PFSK-1 (cell line): ENCODE measurements around the gene SGK1.

ENCODE experiments used
- FOXP2 ChIP-seq: optimal IDR thresholded peaks from 2 replicates; pipeline ENCODE3; 2011; ENCODE audit warnings: borderline replicate concordance, control low read depth, inconsistent platforms; ENCODE audit not compliant: insufficient read depth; ENCODE audit errors: extremely low read length, extremely low read depth
- POLR2AphosphoS5 ChIP-seq: IDR thresholded peaks from 2 replicates; pipeline ENCODE4 v1.6.1; 2012; ENCODE audit warnings: low read depth, mild to moderate bottlenecking, control low read depth, low read length, moderate library complexity
- SIN3A ChIP-seq: IDR thresholded peaks from 2 replicates; pipeline ENCODE4 v1.6.1; 2012; ENCODE audit warnings: mild to moderate bottlenecking, low read length, moderate library complexity, borderline replicate concordance; ENCODE audit not compliant: insufficient read depth
- TAF1 ChIP-seq: IDR thresholded peaks from 2 replicates; pipeline ENCODE4 v1.6.1; 2012; ENCODE audit warnings: low read length, control low read depth, borderline replicate concordance; ENCODE audit not compliant: insufficient read depth
- TF ChIP-seq, protein P1 (sequence below), 2 experiments: IDR thresholded peaks; 2 replicates each; pipeline versions ENCODE4 v1.6.1 to v1.8.0; 2011 to 2012; ENCODE audit warnings: low read depth in 2 of 2, low read length in 2 of 2, control low read depth in 1 of 2, inconsistent platforms in 1 of 2, mild to moderate bottlenecking in 1 of 2, moderate library complexity in 1 of 2; ENCODE audit not compliant: insufficient read depth in 1 of 2

SGK1 gene

DNA sequence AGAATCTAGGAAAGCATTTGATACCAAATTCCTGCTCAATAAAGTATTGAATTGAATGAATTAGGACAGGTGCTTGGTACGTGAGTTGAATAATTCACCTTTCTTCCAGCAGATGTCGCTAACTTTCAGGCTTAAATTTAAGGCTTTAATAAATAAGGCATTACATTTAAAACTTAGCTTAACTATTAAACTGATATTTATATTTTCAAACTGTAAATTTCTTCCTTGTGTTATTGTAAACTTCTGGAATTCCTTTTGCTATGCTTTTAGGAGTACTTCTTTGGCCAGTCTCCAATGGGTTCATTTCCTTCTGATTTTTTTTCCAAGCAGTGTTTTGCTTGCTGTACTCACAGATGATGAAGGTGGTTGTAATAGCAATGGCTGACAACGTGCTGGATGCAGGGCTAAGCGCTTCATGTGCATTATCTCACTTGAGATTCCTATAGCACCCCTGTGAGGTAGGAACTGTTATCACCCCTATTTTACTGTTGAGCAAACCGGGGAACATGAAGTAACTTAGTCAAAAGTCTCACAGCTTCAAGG lies 194.2 kb downstream of the SGK1 start:
- TF ChIP-seq POLR2AphosphoS5 (no peak), SIN3A (no peak), FOXP2 (no peak), TAF1 (no peak)
- TF ChIP-seq, protein P1, sequence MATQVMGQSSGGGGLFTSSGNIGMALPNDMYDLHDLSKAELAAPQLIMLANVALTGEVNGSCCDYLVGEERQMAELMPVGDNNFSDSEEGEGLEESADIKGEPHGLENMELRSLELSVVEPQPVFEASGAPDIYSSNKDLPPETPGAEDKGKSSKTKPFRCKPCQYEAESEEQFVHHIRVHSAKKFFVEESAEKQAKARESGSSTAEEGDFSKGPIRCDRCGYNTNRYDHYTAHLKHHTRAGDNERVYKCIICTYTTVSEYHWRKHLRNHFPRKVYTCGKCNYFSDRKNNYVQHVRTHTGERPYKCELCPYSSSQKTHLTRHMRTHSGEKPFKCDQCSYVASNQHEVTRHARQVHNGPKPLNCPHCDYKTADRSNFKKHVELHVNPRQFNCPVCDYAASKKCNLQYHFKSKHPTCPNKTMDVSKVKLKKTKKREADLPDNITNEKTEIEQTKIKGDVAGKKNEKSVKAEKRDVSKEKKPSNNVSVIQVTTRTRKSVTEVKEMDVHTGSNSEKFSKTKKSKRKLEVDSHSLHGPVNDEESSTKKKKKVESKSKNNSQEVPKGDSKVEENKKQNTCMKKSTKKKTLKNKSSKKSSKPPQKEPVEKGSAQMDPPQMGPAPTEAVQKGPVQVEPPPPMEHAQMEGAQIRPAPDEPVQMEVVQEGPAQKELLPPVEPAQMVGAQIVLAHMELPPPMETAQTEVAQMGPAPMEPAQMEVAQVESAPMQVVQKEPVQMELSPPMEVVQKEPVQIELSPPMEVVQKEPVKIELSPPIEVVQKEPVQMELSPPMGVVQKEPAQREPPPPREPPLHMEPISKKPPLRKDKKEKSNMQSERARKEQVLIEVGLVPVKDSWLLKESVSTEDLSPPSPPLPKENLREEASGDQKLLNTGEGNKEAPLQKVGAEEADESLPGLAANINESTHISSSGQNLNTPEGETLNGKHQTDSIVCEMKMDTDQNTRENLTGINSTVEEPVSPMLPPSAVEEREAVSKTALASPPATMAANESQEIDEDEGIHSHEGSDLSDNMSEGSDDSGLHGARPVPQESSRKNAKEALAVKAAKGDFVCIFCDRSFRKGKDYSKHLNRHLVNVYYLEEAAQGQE (IDR thresholded peaks at IDR 0.05; ENCODE audit: insufficient read depth in 1 of 2, low read depth in 2 of 2, low read length in 2 of 2) = no peak

DNA sequence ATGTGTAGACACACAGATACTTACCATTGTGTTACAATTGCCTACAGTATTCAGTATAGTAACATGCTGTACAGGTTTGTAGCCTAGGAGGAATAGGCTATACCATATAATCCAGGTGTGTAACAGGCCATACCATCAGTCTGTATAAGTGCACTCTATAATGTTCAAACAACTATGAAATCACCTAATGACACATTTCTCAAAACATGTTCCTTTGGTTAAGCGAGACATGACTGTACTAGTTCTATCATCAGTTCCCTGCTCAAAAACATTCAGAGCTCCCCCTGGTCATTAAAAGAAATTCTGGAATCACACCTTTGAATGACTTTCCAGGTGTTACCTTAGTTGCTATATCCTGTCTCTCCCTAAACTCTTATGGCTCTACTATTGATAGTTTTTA lies 195.1 kb downstream of the SGK1 start:
- TF ChIP-seq TAF1 = no peak
- TF ChIP-seq, protein P1 (IDR thresholded peaks at IDR 0.05; ENCODE audit: insufficient read depth in 1 of 2, low read depth in 2 of 2, low read length in 2 of 2) = no peak

DNA sequence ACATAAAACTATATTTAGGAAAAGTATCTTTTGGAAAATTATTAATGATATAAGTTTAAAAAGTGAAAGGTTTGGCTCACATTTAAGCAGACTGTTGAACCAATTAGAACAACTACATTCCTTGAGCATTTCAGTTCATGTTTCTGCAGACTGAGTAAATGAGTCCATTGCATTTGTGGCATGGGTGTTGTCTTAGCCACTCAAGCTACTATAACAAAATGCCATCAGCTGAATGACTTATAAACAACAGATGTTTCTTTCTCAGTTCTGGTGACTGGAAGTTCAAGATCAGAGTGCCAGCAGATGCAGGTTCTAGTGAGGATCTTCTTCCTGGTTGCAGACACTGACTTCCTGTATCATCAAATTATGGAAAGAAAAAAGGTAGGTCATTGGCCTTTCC lies 198.4 kb downstream of the SGK1 start:
- TF ChIP-seq POLR2AphosphoS5 (no peak), SIN3A (no peak), TAF1 (no peak), FOXP2 (no peak)
- TF ChIP-seq, protein P1 (IDR thresholded peaks at IDR 0.05; ENCODE audit: insufficient read depth in 1 of 2, low read depth in 2 of 2, low read length in 2 of 2) = no peak
